HEK293 (cell line): Measurements from ENCODE around the gene DAAM2.

Experiments
- CTCF ChIA-PET: fragments of 350-600 bp; formaldehyde crosslinking; extraction: SDS; loops from one replicate; lab custom pipeline; 2021; ENCODE audit warnings: antibody characterized with exemption; lab: Yijun Ruan, JAX
- POLR2A ChIA-PET: fragments of 300-600 bp; formaldehyde crosslinking; extraction: SDS; loops from one replicate; lab custom pipeline; 2020; ENCODE audit warnings: antibody characterized with exemption, inconsistent platforms; lab: Yijun Ruan, JAX
- H3K27ac ChIP-seq: fragments of 200-500 bp; sonication (Bioruptor generic); 2 replicates; pipeline ENCODE4 v1.5.1; 2014; ENCODE audit warnings: low read depth, low read length, control low read depth, inconsistent platforms; ENCODE audit errors: extremely low read depth
- H3K36me3 ChIP-seq, 2 experiments: fragments of 200-500 bp in 1 of 2; sonication (Bioruptor generic) in 1 of 2; 1 replicate in 1 of 2; 2 replicates in 1 of 2; pipeline ENCODE4 v1.5.1; 2014 to 2017; ENCODE audit warnings: inconsistent platforms in 2 of 2, low read length in 2 of 2; ENCODE audit not compliant: control insufficient read depth in 2 of 2, insufficient read depth in 1 of 2
- H3K4me1 ChIP-seq: fragments of 200-500 bp; sonication (Bioruptor generic); 2 replicates; pipeline ENCODE4 v1.5.1; 2014; ENCODE audit warnings: mild to moderate bottlenecking, low read length, inconsistent platforms; ENCODE audit not compliant: control insufficient read depth, insufficient read depth
- H3K4me3 ChIP-seq: 2 replicates; pipeline ENCODE4 v1.5.1; 2011; ENCODE audit warnings: low read depth, mild to moderate bottlenecking, control low read depth, low read length, moderate library complexity
- H3K9me3 ChIP-seq: fragments of 200-500 bp; sonication (Bioruptor generic); 2 replicates; pipeline ENCODE4 v1.5.1; 2014; ENCODE audit warnings: low read depth, low read length, inconsistent platforms; ENCODE audit not compliant: control insufficient read depth, insufficient read depth
- BCL11B ChIP-seq: fragments of 450-650 bp; formaldehyde crosslinking; IDR thresholded peaks from 2 replicates; pipeline ENCODE4 v1.5.1; 2016; ENCODE audit warnings: low read depth, missing biosample characterization, missing genetic modification characterization
- GLI4 ChIP-seq: fragments of 450-650 bp; formaldehyde crosslinking; IDR thresholded peaks from 2 replicates; pipeline ENCODE4 v1.5.1; 2016; ENCODE audit warnings: missing biosample characterization, missing genetic modification characterization
- PRDM6 ChIP-seq: fragments of 450-650 bp; formaldehyde crosslinking; IDR thresholded peaks from 2 replicates; pipeline ENCODE4 v1.5.1; 2017; ENCODE audit warnings: missing biosample characterization, missing genetic modification characterization
- REST ChIP-seq: fragments of 450-650 bp; formaldehyde crosslinking; IDR thresholded peaks from 2 replicates; pipeline ENCODE4 v1.5.1; 2016; ENCODE audit warnings: missing biosample characterization, missing genetic modification characterization
- ZBTB17 ChIP-seq: fragments of 450-650 bp; formaldehyde crosslinking; IDR thresholded peaks from 2 replicates; pipeline ENCODE4 v1.5.1; 2016; ENCODE audit warnings: missing biosample characterization, missing genetic modification characterization
- ZBTB21 ChIP-seq: fragments of 450-650 bp; formaldehyde crosslinking; IDR thresholded peaks from 2 replicates; pipeline ENCODE4 v1.5.1; 2017; ENCODE audit warnings: missing biosample characterization, missing genetic modification characterization
- ZEB2 ChIP-seq: fragments of 450-650 bp; formaldehyde crosslinking; IDR thresholded peaks from 2 replicates; pipeline ENCODE4 v1.5.1; 2016; ENCODE audit warnings: missing biosample characterization, missing genetic modification characterization
- ZNF121 ChIP-seq: fragments of 450-650 bp; formaldehyde crosslinking; IDR thresholded peaks from 2 replicates; pipeline ENCODE4 v1.5.1; 2016; ENCODE audit warnings: missing biosample characterization, missing genetic modification characterization
- ZNF239 ChIP-seq: fragments of 450-650 bp; formaldehyde crosslinking; IDR thresholded peaks from 2 replicates; pipeline ENCODE4 v1.5.1; 2016; ENCODE audit warnings: missing biosample characterization, missing genetic modification characterization
- ZNF274 ChIP-seq, 2 experiments: fragments of 200-500 bp in 1 of 2; fragments of 450-650 bp in 1 of 2; sonication (Bioruptor generic) in 1 of 2; formaldehyde crosslinking in 1 of 2; IDR thresholded peaks; 2 replicates each; pipeline versions ENCODE4 v1.5.1 to v1.6.1; 2014 to 2016; ENCODE audit warnings: borderline replicate concordance in 1 of 2, inconsistent platforms in 1 of 2, low read length in 1 of 2, missing biosample characterization in 1 of 2, missing genetic modification characterization in 1 of 2
- ZNF280C ChIP-seq: fragments of 450-650 bp; formaldehyde crosslinking; IDR thresholded peaks from 2 replicates; pipeline ENCODE4 v1.5.1; 2016; ENCODE audit warnings: missing biosample characterization, missing genetic modification characterization
- ZNF398 ChIP-seq: fragments of 450-650 bp; formaldehyde crosslinking; IDR thresholded peaks from 2 replicates; pipeline ENCODE4 v1.5.1; 2017; ENCODE audit warnings: missing biosample characterization, missing genetic modification characterization
- ZNF529 ChIP-seq: fragments of 450-650 bp; formaldehyde crosslinking; IDR thresholded peaks from 2 replicates; pipeline ENCODE4 v1.5.1; 2017; ENCODE audit warnings: missing genetic modification characterization, missing biosample characterization; ENCODE audit not compliant: insufficient replicate concordance
- ZNF530 ChIP-seq: fragments of 450-650 bp; formaldehyde crosslinking; IDR thresholded peaks from 2 replicates; pipeline ENCODE4 v1.5.1; 2016; ENCODE audit warnings: low read depth, missing biosample characterization, missing genetic modification characterization
- ZNF548 ChIP-seq: fragments of 450-650 bp; formaldehyde crosslinking; IDR thresholded peaks from 2 replicates; pipeline ENCODE4 v1.5.1; 2016; ENCODE audit warnings: missing biosample characterization, missing genetic modification characterization
- ZNF623 ChIP-seq: fragments of 450-650 bp; formaldehyde crosslinking; IDR thresholded peaks from 2 replicates; pipeline ENCODE4 v1.5.1; 2016; ENCODE audit warnings: missing biosample characterization, missing genetic modification characterization
- ZNF645 ChIP-seq: fragments of 450-650 bp; formaldehyde crosslinking; IDR thresholded peaks from 2 replicates; pipeline ENCODE4; 2016; ENCODE audit warnings: missing biosample characterization, missing genetic modification characterization
- ZNF76 ChIP-seq: fragments of 450-650 bp; formaldehyde crosslinking; IDR thresholded peaks from 2 replicates; pipeline ENCODE4; 2016; ENCODE audit warnings: low read depth, missing biosample characterization, missing genetic modification characterization, borderline replicate concordance
- ZSCAN23 ChIP-seq: fragments of 450-650 bp; formaldehyde crosslinking; IDR thresholded peaks from 2 replicates; pipeline ENCODE4 v1.5.1; 2016; ENCODE audit warnings: missing biosample characterization, missing genetic modification characterization

Gene DAAM2

GRCh38 chr6:39765508-39766065 lies 26.6 kb upstream of the DAAM2 start:
- CTCF ChIA-PET = interaction anchor here (0.8 kb wide), 1 partner anchor 99 kb away, joined by 4 read pairs; no protein-coding TSS in a partner anchor

GRCh38 chr6:39769012-39769411 lies 23.2 kb upstream of the DAAM2 start:
- Histone ChIP-seq H3K4me3 (no peak overlapping the region), H3K27ac (no peak overlapping the region), H3K36me3 (no peaks in the 10 kb centered on the region), H3K4me1 (no peaks in the 10 kb centered on the region), H3K9me3 (no peaks in the 10 kb centered on the region)
- TF ChIP-seq ZNF548 (tag by site-specific recombination) (no peak), ZNF76 (tag by site-specific recombination) (no peak), ZNF645 (tag by site-specific recombination) (no peak), ZEB2 (tag by site-specific recombination) (no peak), PRDM6 (tag by site-specific recombination) (no peak), ZNF274 (IDR thresholded peaks at IDR 0.05; ENCODE audit: low read length) (no peak), ZNF274 (tag by site-specific recombination; IDR thresholded peaks at IDR 0.05; ENCODE audit: borderline replicate concordance) (no peak), ZNF239 (tag by site-specific recombination) (no peak), ZNF121 (tag by site-specific recombination) (no peak), GLI4 (tag by site-specific recombination) (no peak), ZBTB17 (tag by site-specific recombination) (no peak), ZNF530 (no peak), ZNF398 (tag by site-specific recombination) (no peak)
- ChIA-PET POLR2A (no interaction called here), CTCF (interaction anchor here (0.6 kb wide), 1 partner anchor 23 kb away, joined by 5 read pairs; no protein-coding TSS in a partner anchor)

More at GRCh38 chr6:39765508-39766065, 26.6 kb upstream of the DAAM2 start:
- H3K36me3 ChIP-seq = no peaks in the 10 kb centered on the region
- POLR2A ChIA-PET = no interaction called here
- H3K4me3 ChIP-seq = no peak overlapping the region
- no peak overlapping the region for H3K27ac ChIP-seq
- no peaks in the 10 kb centered on the region for H3K9me3 ChIP-seq
- TF ChIP-seq ZSCAN23 (tag by site-specific recombination) (no peak), ZBTB21 (tag by site-specific recombination) (no peak), BCL11B (no peak), ZNF529 (tag by site-specific recombination) (no peak), ZNF623 (tag by site-specific recombination) (no peak)
- no peaks in the 10 kb centered on the region for H3K4me1 ChIP-seq

- POLR2A ChIA-PET = no interaction called here
- Histone ChIP-seq H3K4me1 (no peaks in the 10 kb centered on the region), H3K36me3 (no peaks in the 10 kb centered on the region), H3K27ac (no peak overlapping the region), H3K4me3 (no peak overlapping the region), H3K9me3 (no peaks in the 10 kb centered on the region)
- CTCF ChIA-PET = no interaction called here
- TF ChIP-seq ZNF280C (tag by site-specific recombination) (no peak), REST (tag by site-specific recombination) (no peak), BCL11B (no peak)
Measured at GRCh38 chr6:39770446-39770845, 21.7 kb upstream of the DAAM2 start.
